SK-N-SH (cell line): ENCODE data around the gene LMBR1. TPM values are rescaled to one million over a fixed set of nuclear protein-coding genes. Genes with fewer than 3 reads are reported as not detected.

Source experiments
- CTCF ChIA-PET: fragments of 300-600, 350-600 bp; formaldehyde crosslinking; extraction: SDS; loops from one replicate; lab custom pipeline; 2021; lab: Yijun Ruan, JAX
- POLR2A ChIA-PET: fragments of 350-600 bp; sonication (Branson Sonifier 250); formaldehyde crosslinking; extraction: SDS; loops from one replicate; lab custom pipeline; 2020; ENCODE audit warnings: antibody characterized with exemption, inconsistent platforms; lab: Yijun Ruan, JAX
- DNase-seq: peaks from one replicate; pipeline ENCODE4 v3.0.0; 2012
- H2AFZ ChIP-seq: fragments of 200-600 bp; sonication (generic); 2 replicates; pipeline ENCODE4 v1.8.1; 2016; ENCODE audit warnings: antibody characterized with exemption, mild to moderate bottlenecking, low read depth
- H3F3A ChIP-seq: fragments of 200-600 bp; sonication (generic); replicated peaks from 2 replicates; pipeline ENCODE3; 2016; ENCODE audit warnings: antibody characterized with exemption, mild to moderate bottlenecking; ENCODE audit not compliant: insufficient read depth
- H3K27ac ChIP-seq, 2 experiments: fragments of 200-500 bp in 1 of 2; fragments of 200-600 bp in 1 of 2; sonication (Bioruptor generic) in 1 of 2; sonication (generic), shearing (Covaris generic) in 1 of 2; 2 replicates each; pipeline versions ENCODE4 v1.5.1 to v1.6.1; 2014 to 2016; ENCODE audit warnings: low read depth in 2 of 2, inconsistent platforms in 1 of 2, low read length in 1 of 2, mild to moderate bottlenecking in 1 of 2, mixed read lengths in 1 of 2
- H3K27me3 ChIP-seq: fragments of 200-600 bp; sonication (generic), shearing (Covaris generic); 2 replicates; pipeline ENCODE4 v1.6.1; 2016; ENCODE audit warnings: mixed run types; ENCODE audit not compliant: insufficient read depth
- H3K36me3 ChIP-seq, 2 experiments: fragments of 200-500 bp in 1 of 2; fragments of 200-600 bp in 1 of 2; sonication (Bioruptor generic) in 1 of 2; sonication (generic) in 1 of 2; replicated peaks in 1 of 2; 2 replicates each; pipeline versions ENCODE3 to v1.5.1; 2014 to 2016; ENCODE audit warnings: low read length in 1 of 2, mild to moderate bottlenecking in 1 of 2; ENCODE audit not compliant: insufficient read depth in 2 of 2, control insufficient read depth in 1 of 2
- H3K4me1 ChIP-seq, 2 experiments: fragments of 200-500 bp in 1 of 2; fragments of 200-600 bp in 1 of 2; sonication (Bioruptor generic) in 1 of 2; sonication (generic), shearing (Covaris generic) in 1 of 2; 2 replicates each; pipeline versions ENCODE4 v1.5.1 to v1.6.1; 2014 to 2016; ENCODE audit warnings: low read depth in 1 of 2, low read length in 1 of 2, mixed run types in 1 of 2; ENCODE audit not compliant: insufficient read depth in 2 of 2, control insufficient read depth in 1 of 2
- H3K4me2 ChIP-seq: fragments of 200-600 bp; sonication (generic), shearing (Covaris generic); 2 replicates; pipeline ENCODE4 v1.6.1; 2017; ENCODE audit warnings: mixed run types
- H3K4me3 ChIP-seq, 2 experiments: fragments of 200-500 bp in 1 of 2; fragments of 200-600 bp in 1 of 2; sonication (Bioruptor generic) in 1 of 2; sonication (generic), shearing (Covaris generic) in 1 of 2; 2 replicates each; pipeline versions ENCODE4 v1.5.1 to v1.8.1; 2014 to 2016; ENCODE audit warnings: low read depth in 2 of 2, inconsistent platforms in 1 of 2, low read length in 1 of 2, mild to moderate bottlenecking in 1 of 2, mixed read lengths in 1 of 2, moderate library complexity in 1 of 2
- H3K79me2 ChIP-seq: fragments of 200-600 bp; sonication (generic); 2 replicates; pipeline ENCODE4 v1.8.1; 2017; ENCODE audit warnings: mild to moderate bottlenecking; ENCODE audit not compliant: insufficient read depth
- H3K9ac ChIP-seq: fragments of 200-600 bp; sonication (generic); 2 replicates; pipeline ENCODE4 v1.6.1; 2017; ENCODE audit warnings: mixed run types
- H3K9me2 ChIP-seq: fragments of 200-600 bp; sonication (generic); 2 replicates; pipeline ENCODE4 v1.6.1; 2017; ENCODE audit warnings: mixed run types
- H3K9me3 ChIP-seq: fragments of 200-600 bp; sonication (generic); 2 replicates; pipeline ENCODE4 v1.6.1; 2017; ENCODE audit warnings: mixed run types, mild to moderate bottlenecking, moderate library complexity
- H4K20me1 ChIP-seq: fragments of 200-600 bp; sonication (generic); 2 replicates; pipeline ENCODE4 v1.6.1; 2017; ENCODE audit warnings: mild to moderate bottlenecking, mixed run types; ENCODE audit not compliant: insufficient read depth
- CHD2 ChIP-seq: fragments of 150-350 bp; IDR thresholded peaks from 2 replicates; pipeline ENCODE4 v1.6.1; 2018; ENCODE audit warnings: low read length; ENCODE audit not compliant: partially characterized antibody
- ELF1 ChIP-seq: IDR thresholded peaks from 2 replicates; pipeline ENCODE4 v1.4.0; 2012
- EZH2phosphoT487 ChIP-seq: fragments of 200-600 bp; sonication (generic); IDR thresholded peaks from 2 replicates; pipeline ENCODE4 v1.6.1; 2017; ENCODE audit warnings: low read depth, mixed run types, mild to moderate bottlenecking, antibody characterized with exemption, moderate library complexity, borderline replicate concordance
- FOSL2 ChIP-seq: IDR thresholded peaks from 2 replicates; pipeline ENCODE4 v1.4.0; 2012; ENCODE audit warnings: low read depth, mild to moderate bottlenecking, moderate library complexity, borderline replicate concordance
- GABPA ChIP-seq: IDR thresholded peaks from 2 replicates; pipeline ENCODE4 v1.4.0; 2012; ENCODE audit warnings: low read depth, mild to moderate bottlenecking
- JUND ChIP-seq: IDR thresholded peaks from 2 replicates; pipeline ENCODE4 v1.4.0; 2012
- POLR2AphosphoS5 ChIP-seq: IDR thresholded peaks from 2 replicates; pipeline ENCODE4 v1.6.1; 2012; ENCODE audit warnings: low read depth, low read length
- RCOR1 ChIP-seq: fragments of 150-350 bp; IDR thresholded peaks from 2 replicates; pipeline ENCODE4 v1.6.1; 2017; ENCODE audit warnings: antibody characterized with exemption, low read length
- RXRA ChIP-seq: IDR thresholded peaks from 2 replicates; pipeline ENCODE4 v1.4.0; 2012; ENCODE audit warnings: low read depth, mild to moderate bottlenecking, borderline replicate concordance
- TEAD4 ChIP-seq: IDR thresholded peaks from 2 replicates; pipeline ENCODE4 v1.4.0; 2012; ENCODE audit warnings: mild to moderate bottlenecking, borderline replicate concordance; ENCODE audit not compliant: insufficient read depth
- YY1 ChIP-seq: IDR thresholded peaks from 2 replicates; pipeline ENCODE4 v1.4.0; 2012; ENCODE audit warnings: low read depth, mild to moderate bottlenecking
- WGBS: methylation state at CpG from one replicate; pipeline ENCODE4 v1.1.6; 2017; ENCODE audit warnings: low lambda C conversion rate; 5-methylcytosine and 5-hydroxymethylcytosine counted together
- polyA plus RNA-seq, 3 experiments: library from polyadenylated mRNA; depleted of rRNA; stranded (reverse); fragments of >200 nt; gene quantifications; 2 replicates each; pipeline ENCODE4 v1.2.3, GENCODE V29; 2012
- TF ChIP-seq, protein P1 (sequence below): IDR thresholded peaks from 2 replicates; pipeline ENCODE4; 2012
- TF ChIP-seq, protein P2 (sequence below): IDR thresholded peaks from 2 replicates; pipeline ENCODE4 v1.4.0; 2012; ENCODE audit warnings: low read depth
- TF ChIP-seq, protein P3 (sequence below): IDR thresholded peaks from 2 replicates; pipeline ENCODE4 v1.6.1; 2012; ENCODE audit warnings: mild to moderate bottlenecking, low read depth, low read length, moderate library complexity

Gene LMBR1
- polyA plus RNA-seq, 1 of the 3 experiments (the other 2 are of a cell fraction), result 24.6 TPM

DNA sequence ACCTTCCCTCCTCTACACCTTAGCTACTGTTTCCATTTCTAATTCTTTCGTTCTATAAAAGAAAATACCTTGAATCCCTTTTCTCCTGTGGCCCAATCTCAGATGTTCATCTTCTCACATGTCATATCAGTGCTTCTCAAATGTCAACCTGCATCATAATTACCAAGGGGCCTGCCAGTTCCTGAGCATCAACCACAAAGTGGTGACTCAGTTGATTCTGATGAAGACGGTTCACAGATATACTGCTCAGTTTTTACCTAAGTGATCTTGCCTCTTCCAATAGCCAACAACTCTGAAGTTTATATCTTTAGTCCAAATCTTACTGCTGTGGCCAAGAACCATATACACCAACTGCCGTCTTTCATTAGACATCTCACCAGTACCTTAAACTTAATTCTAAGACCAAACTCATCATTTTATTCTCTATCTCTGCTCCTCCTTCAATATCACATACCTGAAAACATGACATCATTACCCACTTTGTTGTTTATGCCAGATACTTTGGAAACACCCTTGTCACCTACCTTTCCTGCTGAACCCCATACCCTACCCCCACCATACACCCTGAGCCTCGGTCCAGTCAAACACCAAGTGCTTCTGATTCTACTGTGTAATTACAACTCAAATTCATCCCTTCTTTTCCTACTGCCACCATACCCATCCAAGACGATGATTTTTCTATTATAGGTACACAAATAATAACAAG, 115.5 kb downstream of the LMBR1 start:
- Histone ChIP-seq H3K27ac (peak overlapping the region in 1 of 2 experiments; percentile 96; a peak in 2 of 4 replicates), H3K4me1 (peaks cover 0 to 35% of the 10 kb centered on the region in 2 experiments; a peak in 2 of 4 replicates), H3K36me3 (no peaks in the 10 kb centered on the region), H2AFZ (no peak overlapping the region), H3K4me3 (no peak overlapping the region), H3K79me2 (no peaks in the 10 kb centered on the region), H3F3A (peaks cover 3% of the 10 kb centered on the region), H3K4me2 (no peak overlapping the region), H3K27me3 (no peaks in the 10 kb centered on the region), H3K9ac (no peak overlapping the region), H3K9me2 (no peaks in the 10 kb centered on the region), H3K9me3 (no peaks in the 10 kb centered on the region), H4K20me1 (no peaks in the 10 kb centered on the region)
- peak; percentile 22 for DNase-seq
- WGBS, result 79% methylated on average over 5 of the region's 5 CpGs
- ChIA-PET CTCF (interaction anchor here (0.9 to 7.0 kb wide), 12 partner anchors 9 to 49 kb away, joined by 3 to 114 read pairs (median 10); no protein-coding TSS in a partner anchor), POLR2A (interaction anchor here (1.4 to 1.9 kb wide), 2 partner anchors 14 to 15 kb away, joined by 10 to 13 read pairs; no protein-coding TSS in a partner anchor)
- TF ChIP-seq TEAD4, result no peak
- TF ChIP-seq, protein P1, sequence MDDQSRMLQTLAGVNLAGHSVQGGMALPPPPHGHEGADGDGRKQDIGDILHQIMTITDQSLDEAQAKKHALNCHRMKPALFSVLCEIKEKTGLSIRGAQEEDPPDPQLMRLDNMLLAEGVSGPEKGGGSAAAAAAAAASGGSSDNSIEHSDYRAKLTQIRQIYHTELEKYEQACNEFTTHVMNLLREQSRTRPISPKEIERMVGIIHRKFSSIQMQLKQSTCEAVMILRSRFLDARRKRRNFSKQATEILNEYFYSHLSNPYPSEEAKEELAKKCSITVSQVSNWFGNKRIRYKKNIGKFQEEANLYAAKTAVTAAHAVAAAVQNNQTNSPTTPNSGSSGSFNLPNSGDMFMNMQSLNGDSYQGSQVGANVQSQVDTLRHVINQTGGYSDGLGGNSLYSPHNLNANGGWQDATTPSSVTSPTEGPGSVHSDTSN, result 0 out of 2 replicates have a peak, but pooled peaks have one; percentile 16

DNA sequence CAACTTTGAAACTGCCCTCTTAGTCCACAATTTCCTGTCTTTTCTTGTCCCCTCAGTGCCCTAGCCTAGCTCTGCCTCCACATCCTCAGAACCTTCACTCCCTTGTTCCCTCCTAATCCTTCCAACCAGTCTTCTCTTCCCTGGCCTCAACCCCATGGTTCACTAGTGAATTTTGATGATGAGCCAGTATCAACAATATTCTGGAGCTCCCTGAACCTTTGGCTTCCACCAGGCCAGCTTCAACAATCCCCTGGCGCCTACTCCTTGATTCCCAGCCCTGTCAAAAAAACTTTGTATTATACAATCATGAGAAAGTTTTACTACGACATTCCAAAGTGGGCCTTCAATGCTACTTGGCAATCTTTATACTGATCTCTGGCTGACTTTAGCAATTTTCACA, 116.5 kb downstream of the LMBR1 start:
- no peak overlapping the region for H3K4me2 ChIP-seq
- ChIA-PET CTCF (interaction anchor here (0.9 to 2.4 kb wide), 4 partner anchors 12 to 50 kb away, joined by 3 to 15 read pairs (median 5); no protein-coding TSS in a partner anchor), POLR2A (interaction anchor here (0.6 kb wide), 1 partner anchor 24 kb away, joined by 4 read pairs; no protein-coding TSS in a partner anchor)
- H3K4me1 ChIP-seq, result peaks cover 0 to 35% of the 10 kb centered on the region in 2 experiments; a peak in 2 of 4 replicates
- no peaks in the 10 kb centered on the region for H3K9me3 ChIP-seq
- 94% methylated on average over 2 of the region's 2 CpGs for WGBS
- no peak overlapping the region; a peak in 1 of 4 replicates for H3K27ac ChIP-seq
- no peak overlapping the region for H2AFZ ChIP-seq
- no peak for DNase-seq
- no peaks in the 10 kb centered on the region for H3K36me3 ChIP-seq
- H4K20me1 ChIP-seq, result no peaks in the 10 kb centered on the region
- H3K27me3 ChIP-seq, result no peaks in the 10 kb centered on the region
- peaks cover 5% of the 10 kb centered on the region; the same call in 1 of the 2 replicates for H3K79me2 ChIP-seq
- no peak overlapping the region for H3K9ac ChIP-seq
- H3F3A ChIP-seq, result peaks cover 3% of the 10 kb centered on the region
- H3K4me3 ChIP-seq, result no peak overlapping the region
- TF ChIP-seq POLR2AphosphoS5 (no peak), ELF1 (no peak), JUND (no peak), RCOR1 (no peak), RXRA (no peak), CHD2 (no peak), EZH2phosphoT487 (no peak), FOSL2 (no peak), GABPA (no peak), YY1 (no peak)
- TF ChIP-seq, protein P1, result no peak
- TF ChIP-seq, protein P2, sequence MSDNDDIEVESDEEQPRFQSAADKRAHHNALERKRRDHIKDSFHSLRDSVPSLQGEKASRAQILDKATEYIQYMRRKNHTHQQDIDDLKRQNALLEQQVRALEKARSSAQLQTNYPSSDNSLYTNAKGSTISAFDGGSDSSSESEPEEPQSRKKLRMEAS, result no peak
- TF ChIP-seq, protein P3, sequence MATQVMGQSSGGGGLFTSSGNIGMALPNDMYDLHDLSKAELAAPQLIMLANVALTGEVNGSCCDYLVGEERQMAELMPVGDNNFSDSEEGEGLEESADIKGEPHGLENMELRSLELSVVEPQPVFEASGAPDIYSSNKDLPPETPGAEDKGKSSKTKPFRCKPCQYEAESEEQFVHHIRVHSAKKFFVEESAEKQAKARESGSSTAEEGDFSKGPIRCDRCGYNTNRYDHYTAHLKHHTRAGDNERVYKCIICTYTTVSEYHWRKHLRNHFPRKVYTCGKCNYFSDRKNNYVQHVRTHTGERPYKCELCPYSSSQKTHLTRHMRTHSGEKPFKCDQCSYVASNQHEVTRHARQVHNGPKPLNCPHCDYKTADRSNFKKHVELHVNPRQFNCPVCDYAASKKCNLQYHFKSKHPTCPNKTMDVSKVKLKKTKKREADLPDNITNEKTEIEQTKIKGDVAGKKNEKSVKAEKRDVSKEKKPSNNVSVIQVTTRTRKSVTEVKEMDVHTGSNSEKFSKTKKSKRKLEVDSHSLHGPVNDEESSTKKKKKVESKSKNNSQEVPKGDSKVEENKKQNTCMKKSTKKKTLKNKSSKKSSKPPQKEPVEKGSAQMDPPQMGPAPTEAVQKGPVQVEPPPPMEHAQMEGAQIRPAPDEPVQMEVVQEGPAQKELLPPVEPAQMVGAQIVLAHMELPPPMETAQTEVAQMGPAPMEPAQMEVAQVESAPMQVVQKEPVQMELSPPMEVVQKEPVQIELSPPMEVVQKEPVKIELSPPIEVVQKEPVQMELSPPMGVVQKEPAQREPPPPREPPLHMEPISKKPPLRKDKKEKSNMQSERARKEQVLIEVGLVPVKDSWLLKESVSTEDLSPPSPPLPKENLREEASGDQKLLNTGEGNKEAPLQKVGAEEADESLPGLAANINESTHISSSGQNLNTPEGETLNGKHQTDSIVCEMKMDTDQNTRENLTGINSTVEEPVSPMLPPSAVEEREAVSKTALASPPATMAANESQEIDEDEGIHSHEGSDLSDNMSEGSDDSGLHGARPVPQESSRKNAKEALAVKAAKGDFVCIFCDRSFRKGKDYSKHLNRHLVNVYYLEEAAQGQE, result no peak
- H3K9me2 ChIP-seq, result no peaks in the 10 kb centered on the region
